ENCODE results near the gene SMAD9. TPM values are rescaled to one million over a fixed set of nuclear protein-coding genes. Genes with fewer than 3 reads are reported as not detected.

Gene SMAD9
- total and polyA plus RNA-seq, 2 experiments from 2014 or later = 3.2 to 5.8 TPM

GRCh38 chr13:36834299-36834698, 85.7 kb downstream of the SMAD9 start:
- H3K79me2 ChIP-seq = no peaks in the 10 kb centered on the region
- H3K27ac ChIP-seq = no peak overlapping the region
- no peaks in the 10 kb centered on the region for H3K36me3 ChIP-seq (replicated peaks; ENCODE audit: insufficient read depth, low read depth)
- H3K4me2 ChIP-seq = no peak overlapping the region
- H3K4me1 ChIP-seq (ENCODE audit: insufficient read depth) = no peaks in the 10 kb centered on the region
- no peak for DNase-seq (ENCODE audit: low spot score)
- H3K9me2 ChIP-seq (replicated peaks; ENCODE audit: insufficient read depth) = no peaks in the 10 kb centered on the region
- no peak overlapping the region for H3K4me3 ChIP-seq
- no peaks in the 10 kb centered on the region for H3K27me3 ChIP-seq
- H2AFZ ChIP-seq = no peak overlapping the region
- no peaks in the 10 kb centered on the region for H3K9me3 ChIP-seq (ENCODE audit: low read depth)
- 95% methylated on average over 3 of the region's 3 CpGs for WGBS (ENCODE audit: low lambda C conversion rate, missing lambda C conversion rate)
- no peaks in the 10 kb centered on the region for H4K20me1 ChIP-seq (ENCODE audit: insufficient read depth, poor library complexity, severe bottlenecking)
- TF ChIP-seq EZH2 (IDR thresholded peaks at IDR 0.05; ENCODE audit: borderline replicate concordance) = no peak
- no peak for TF ChIP-seq CTCF (IDR thresholded peaks at IDR 0.05; ENCODE audit: poor library complexity)
- TF ChIP-seq EZH2phosphoT487 (IDR thresholded peaks at IDR 0.05; ENCODE audit: low read depth, severe bottlenecking, unreplicated experiment) = no peak

GRCh38 chr13:36831291-36831690, 88.7 kb downstream of the SMAD9 start:
- Histone ChIP-seq H3K36me3 (replicated peaks; ENCODE audit: insufficient read depth, low read depth) (no peaks in the 10 kb centered on the region), H4K20me1 (ENCODE audit: insufficient read depth, poor library complexity, severe bottlenecking) (no peaks in the 10 kb centered on the region), H3K4me3 (no peak overlapping the region), H3K4me2 (no peak overlapping the region), H3K9me3 (ENCODE audit: low read depth) (no peaks in the 10 kb centered on the region), H2AFZ (no peak overlapping the region), H3K27me3 (no peaks in the 10 kb centered on the region), H3K9me2 (replicated peaks; ENCODE audit: insufficient read depth) (no peaks in the 10 kb centered on the region), H3K4me1 (ENCODE audit: insufficient read depth) (no peaks in the 10 kb centered on the region), H3K27ac (no peak overlapping the region), H3K79me2 (no peaks in the 10 kb centered on the region)
- WGBS (ENCODE audit: low lambda C conversion rate, missing lambda C conversion rate) = 98% methylated on average over 3 of the region's 3 CpGs
- no peak for DNase-seq (ENCODE audit: low spot score)
- TF ChIP-seq EZH2phosphoT487 (IDR thresholded peaks at IDR 0.05; ENCODE audit: low read depth, severe bottlenecking, unreplicated experiment) (no peak), EZH2 (IDR thresholded peaks at IDR 0.05; ENCODE audit: borderline replicate concordance) (no peak), CTCF (IDR thresholded peaks at IDR 0.05; ENCODE audit: poor library complexity) (no peak)

- Histone ChIP-seq H3K27me3 (no peaks in the 10 kb centered on the region), H3K9me2 (replicated peaks; ENCODE audit: insufficient read depth) (no peaks in the 10 kb centered on the region), H3K9me3 (ENCODE audit: low read depth) (no peaks in the 10 kb centered on the region), H3K4me3 (no peak overlapping the region), H3K4me2 (no peak overlapping the region), H3K79me2 (no peaks in the 10 kb centered on the region), H3K27ac (no peak overlapping the region), H3K4me1 (ENCODE audit: insufficient read depth) (no peaks in the 10 kb centered on the region), H4K20me1 (ENCODE audit: insufficient read depth, poor library complexity, severe bottlenecking) (no peaks in the 10 kb centered on the region), H3K36me3 (replicated peaks; ENCODE audit: insufficient read depth, low read depth) (no peaks in the 10 kb centered on the region), H2AFZ (no peak overlapping the region)
- 89% methylated on average over 1 of the region's 1 CpG for WGBS (ENCODE audit: low lambda C conversion rate, missing lambda C conversion rate)
- TF ChIP-seq CTCF (IDR thresholded peaks at IDR 0.05; ENCODE audit: poor library complexity) (no peak), EZH2 (IDR thresholded peaks at IDR 0.05; ENCODE audit: borderline replicate concordance) (no peak), EZH2phosphoT487 (IDR thresholded peaks at IDR 0.05; ENCODE audit: low read depth, severe bottlenecking, unreplicated experiment) (no peak)
- no peak for DNase-seq (ENCODE audit: low spot score)
Observed at GRCh38 chr13:36829753-36830152, 90.3 kb downstream of the SMAD9 start.

GRCh38 chr13:36822785-36823184, 97.3 kb downstream of the SMAD9 start:
- TF ChIP-seq CTCF (IDR thresholded peaks at IDR 0.05; ENCODE audit: poor library complexity) = no peak
- Histone ChIP-seq H2AFZ (no peak overlapping the region), H3K4me1 (ENCODE audit: insufficient read depth) (peaks cover 14% of the 10 kb centered on the region), H3K79me2 (peaks cover 42% of the 10 kb centered on the region), H3K4me3 (no peak overlapping the region), H3K4me2 (no peak overlapping the region), H3K9me3 (ENCODE audit: low read depth) (no peaks in the 10 kb centered on the region), H3K27me3 (no peaks in the 10 kb centered on the region), H4K20me1 (ENCODE audit: insufficient read depth, poor library complexity, severe bottlenecking) (no peaks in the 10 kb centered on the region), H3K36me3 (replicated peaks; ENCODE audit: insufficient read depth, low read depth) (no peaks in the 10 kb centered on the region), H3K27ac (no peak overlapping the region), H3K9me2 (replicated peaks; ENCODE audit: insufficient read depth) (no peaks in the 10 kb centered on the region)
- DNase-seq (ENCODE audit: low spot score) = no peak
- whole genome bisulfite sequencing (ENCODE audit: low lambda C conversion rate, missing lambda C conversion rate) = 81% methylated on average over 3 of the region's 3 CpGs
